Panc1 (cell line): ENCODE measurements around the gene HOMER1. TPM values are rescaled to one million over a fixed set of nuclear protein-coding genes. Genes with fewer than 3 reads are reported as not detected.

Source experiments
- ATAC-seq: fragments of 200-7000 bp; cut with Tn5 transposase; 2 replicates; pipeline ENCODE4 v1.9.1; 2020; ENCODE audit warnings: mild to moderate bottlenecking, moderate library complexity
- BruUV-seq: library from RNA; stranded (reverse); fragments of 400-500 nt; replicated peaks from 2 replicates; lab custom pipeline; 2021; lab: Mats Ljungman, UMichigan
- CTCF ChIA-PET: fragments of 300-600 bp; sonication (Branson Sonifier 250); formaldehyde crosslinking; loops from one replicate; lab custom pipeline; 2022; ENCODE audit warnings: antibody characterized with exemption; lab: Charles Lee
- POLR2A ChIA-PET: fragments of 300-600 bp; sonication (Branson Sonifier 250); formaldehyde crosslinking; loops from one replicate; lab custom pipeline; 2022; ENCODE audit warnings: antibody characterized with exemption; lab: Charles Lee
- DNase-seq: peaks from one replicate; pipeline ENCODE4 v3.0.0-alpha.2; 2010; ENCODE audit warnings: low read depth, low spot score
- H3K27ac ChIP-seq: 2 replicates; pipeline ENCODE4 v1.5.1; 2011; ENCODE audit warnings: mild to moderate bottlenecking, low read length, inconsistent platforms
- H3K27me3 ChIP-seq: fragments of 200-500 bp; sonication (Bioruptor generic); 2 replicates; pipeline ENCODE4 v1.6.0; 2014; ENCODE audit warnings: low read length, inconsistent platforms; ENCODE audit not compliant: control insufficient read depth, insufficient read depth
- H3K36me3 ChIP-seq: fragments of 200-500 bp; sonication (Bioruptor generic); 2 replicates; pipeline ENCODE4 v1.5.1; 2014; ENCODE audit warnings: inconsistent platforms, mild to moderate bottlenecking, low read length, moderate library complexity; ENCODE audit not compliant: control insufficient read depth, insufficient read depth
- H3K4me1 ChIP-seq: 2 replicates; pipeline ENCODE4 v1.5.1; 2011; ENCODE audit warnings: inconsistent platforms, mild to moderate bottlenecking, low read length, moderate library complexity; ENCODE audit not compliant: control insufficient read depth, insufficient read depth
- H3K4me3 ChIP-seq, 2 experiments: 2 replicates each; pipeline ENCODE4 v1.5.1; 2011 to 2012; ENCODE audit warnings: low read depth in 2 of 2, low read length in 2 of 2, mild to moderate bottlenecking in 2 of 2, inconsistent platforms in 1 of 2, moderate library complexity in 1 of 2
- H3K9me3 ChIP-seq: fragments of 200-500 bp; sonication (Bioruptor generic); 2 replicates; pipeline ENCODE4 v1.5.1; 2014; ENCODE audit warnings: low read depth, mild to moderate bottlenecking, inconsistent platforms, low read length, moderate library complexity; ENCODE audit not compliant: control insufficient read depth, insufficient read depth
- CTCF ChIP-seq: fragments of 450-650 bp; IDR thresholded peaks from 2 replicates; pipeline ENCODE4 v1.5.1; 2017; ENCODE audit warnings: mild to moderate bottlenecking
- POLR2AphosphoS5 ChIP-seq: IDR thresholded peaks from 2 replicates; pipeline ENCODE4 v1.6.1; 2012; ENCODE audit warnings: mild to moderate bottlenecking, low read depth, low read length, moderate library complexity
- SIN3A ChIP-seq: IDR thresholded peaks from 2 replicates; pipeline ENCODE4 v1.6.1; 2012; ENCODE audit warnings: low read depth, mild to moderate bottlenecking, low read length, moderate library complexity, borderline replicate concordance; ENCODE audit not compliant: insufficient read depth
- TCF7L2 ChIP-seq: IDR thresholded peaks from 2 replicates; pipeline ENCODE4 v1.6.1; 2011; ENCODE audit warnings: mild to moderate bottlenecking, low read depth, low read length, inconsistent platforms
- in situ Hi-C: cut with HindIII; loops from 2 replicates; pipeline ENCODE4 v1.10.0; 2016; ENCODE audit warnings: low sequenced_read_pairs, low pct_unique_long_range_greater_than_20kb
- intact Hi-C: fragments of 100-400 bp; cut with micrococcal nuclease; formaldehyde crosslinking; loops from one replicate; pipeline ENCODE4 v1.10.0; 2022; ENCODE audit not compliant: unreplicated experiment
- total RNA-seq: library from RNA; stranded (reverse); gene quantifications from one replicate; pipeline ENCODE4 v1.2.1, GENCODE V29; 2021; ENCODE audit not compliant: unreplicated experiment
- TF ChIP-seq, protein P1 (sequence below), 2 experiments: IDR thresholded peaks; 2 replicates each; pipeline ENCODE4 v1.6.1; 2011 to 2012; ENCODE audit warnings: low read depth in 2 of 2, control low read depth in 1 of 2, low read length in 1 of 2, mild to moderate bottlenecking in 1 of 2, moderate library complexity in 1 of 2; ENCODE audit not compliant: insufficient read depth in 1 of 2

The HOMER1 gene
- total RNA-seq, 1 experiment from 2014 or later, result 19.6 TPM

DNA sequence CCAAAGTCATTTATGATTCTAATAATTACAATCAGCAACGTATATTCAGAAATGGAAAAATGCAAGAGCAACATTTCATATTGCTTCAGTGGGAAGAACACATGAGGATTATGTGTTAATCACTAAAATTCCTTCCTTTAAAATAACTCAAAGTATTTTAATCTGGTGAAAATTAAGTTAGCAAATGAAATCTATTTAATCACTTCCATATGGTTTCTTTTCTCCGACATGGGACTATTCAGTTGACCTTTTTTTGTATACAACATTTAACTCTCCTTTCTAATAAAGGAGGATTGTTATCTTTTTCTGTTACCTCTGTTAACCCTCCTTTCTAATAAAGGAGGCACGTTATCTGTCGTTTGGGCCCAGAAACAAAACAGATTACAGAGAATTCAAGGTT, 59.9 kb downstream of the HOMER1 start:
- ChIA-PET CTCF (no interaction called here), POLR2A (no interaction called here)
- intact Hi-C loops (no loop called here), in situ Hi-C loops (no loop called here)
- Histone ChIP-seq H3K27ac (no peak overlapping the region), H3K27me3 (no peaks in the 10 kb centered on the region), H3K9me3 (no peaks in the 10 kb centered on the region), H3K4me3 (no peak overlapping the region), H3K36me3 (no peaks in the 10 kb centered on the region; the same call in 1 of the 2 replicates), H3K4me1 (no peaks in the 10 kb centered on the region)
- DNase-seq, result no peak
- no TSS peak for BruUV-seq
- no peak for ATAC-seq
- TF ChIP-seq, protein P1, sequence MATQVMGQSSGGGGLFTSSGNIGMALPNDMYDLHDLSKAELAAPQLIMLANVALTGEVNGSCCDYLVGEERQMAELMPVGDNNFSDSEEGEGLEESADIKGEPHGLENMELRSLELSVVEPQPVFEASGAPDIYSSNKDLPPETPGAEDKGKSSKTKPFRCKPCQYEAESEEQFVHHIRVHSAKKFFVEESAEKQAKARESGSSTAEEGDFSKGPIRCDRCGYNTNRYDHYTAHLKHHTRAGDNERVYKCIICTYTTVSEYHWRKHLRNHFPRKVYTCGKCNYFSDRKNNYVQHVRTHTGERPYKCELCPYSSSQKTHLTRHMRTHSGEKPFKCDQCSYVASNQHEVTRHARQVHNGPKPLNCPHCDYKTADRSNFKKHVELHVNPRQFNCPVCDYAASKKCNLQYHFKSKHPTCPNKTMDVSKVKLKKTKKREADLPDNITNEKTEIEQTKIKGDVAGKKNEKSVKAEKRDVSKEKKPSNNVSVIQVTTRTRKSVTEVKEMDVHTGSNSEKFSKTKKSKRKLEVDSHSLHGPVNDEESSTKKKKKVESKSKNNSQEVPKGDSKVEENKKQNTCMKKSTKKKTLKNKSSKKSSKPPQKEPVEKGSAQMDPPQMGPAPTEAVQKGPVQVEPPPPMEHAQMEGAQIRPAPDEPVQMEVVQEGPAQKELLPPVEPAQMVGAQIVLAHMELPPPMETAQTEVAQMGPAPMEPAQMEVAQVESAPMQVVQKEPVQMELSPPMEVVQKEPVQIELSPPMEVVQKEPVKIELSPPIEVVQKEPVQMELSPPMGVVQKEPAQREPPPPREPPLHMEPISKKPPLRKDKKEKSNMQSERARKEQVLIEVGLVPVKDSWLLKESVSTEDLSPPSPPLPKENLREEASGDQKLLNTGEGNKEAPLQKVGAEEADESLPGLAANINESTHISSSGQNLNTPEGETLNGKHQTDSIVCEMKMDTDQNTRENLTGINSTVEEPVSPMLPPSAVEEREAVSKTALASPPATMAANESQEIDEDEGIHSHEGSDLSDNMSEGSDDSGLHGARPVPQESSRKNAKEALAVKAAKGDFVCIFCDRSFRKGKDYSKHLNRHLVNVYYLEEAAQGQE (IDR thresholded peaks at IDR 0.05; ENCODE audit: insufficient read depth in 1 of 2, low read depth in 2 of 2, low read length in 1 of 2), result no peak
- TF ChIP-seq SIN3A (no peak), CTCF (no peak), TCF7L2 (no peak), POLR2AphosphoS5 (no peak)

- no peak overlapping the region for H3K27ac ChIP-seq
- TF ChIP-seq POLR2AphosphoS5 (no peak), SIN3A (no peak), TCF7L2 (no peak), CTCF (no peak)
- TF ChIP-seq, protein P1 (IDR thresholded peaks at IDR 0.05; ENCODE audit: insufficient read depth in 1 of 2, low read depth in 2 of 2, low read length in 1 of 2), result no peak
- no peak for DNase-seq
- no peak overlapping the region for H3K4me3 ChIP-seq
- in situ Hi-C loops, result no loop called here
- ChIA-PET POLR2A (no interaction called here), CTCF (no interaction called here)
- no peaks in the 10 kb centered on the region for H3K9me3 ChIP-seq
- no peaks in the 10 kb centered on the region; the same call in 1 of the 2 replicates for H3K4me1 ChIP-seq
- ATAC-seq, result no peak
- BruUV-seq, result no TSS peak
- H3K27me3 ChIP-seq, result no peaks in the 10 kb centered on the region
- intact Hi-C loops, result no loop called here
- H3K36me3 ChIP-seq, result no peaks in the 10 kb centered on the region; the same call in 1 of the 2 replicates
Observed at GRCh38 chr5:79448336-79448735, 65.6 kb downstream of the HOMER1 start.
